ENCODE measurements around the gene SLC6A11. TPM values are rescaled to one million over a fixed set of nuclear protein-coding genes. Genes with fewer than 3 reads are reported as not detected.

SLC6A11 gene
- total RNA-seq, 2 experiments from 2014 or later: not detected

GRCh38 chr3:10778492-10779292 lies 37.3 kb upstream of the SLC6A11 start:
- no peaks in the 10 kb centered on the region for H3K36me3 Mint-ChIP-seq
- H3K27ac Mint-ChIP-seq: no peak overlapping the region
- no peaks in the 10 kb centered on the region for H3K9me3 Mint-ChIP-seq
- intact Hi-C loops (cut with micrococcal nuclease): no loop called here
- no peaks in the 10 kb centered on the region for H3K4me1 Mint-ChIP-seq (ENCODE audit: low read depth)
- DNase-seq: no peak
- ChIA-PET CTCF (interaction anchor here (0.6 kb wide), 1 partner anchor 77 kb away, joined by 3 read pairs; no protein-coding TSS in a partner anchor), POLR2A (no interaction called here)
- H3K27me3 Mint-ChIP-seq: peaks cover 26% of the 10 kb centered on the region
- H3K4me3 Mint-ChIP-seq: no peak overlapping the region

- ChIA-PET CTCF (no interaction called here), POLR2A (no interaction called here)
- H3K27ac Mint-ChIP-seq: no peak overlapping the region
- peaks cover 32% of the 10 kb centered on the region for H3K27me3 Mint-ChIP-seq
- intact Hi-C loops (cut with micrococcal nuclease): no loop called here
- H3K9me3 Mint-ChIP-seq: no peaks in the 10 kb centered on the region
- H3K4me3 Mint-ChIP-seq: no peak overlapping the region
- DNase-seq: no peak
- no peaks in the 10 kb centered on the region for H3K36me3 Mint-ChIP-seq
- no peaks in the 10 kb centered on the region for H3K4me1 Mint-ChIP-seq (ENCODE audit: low read depth)
Measured at GRCh38 chr3:10779293-10779805, 36.7 kb upstream of the SLC6A11 start.

GRCh38 chr3:10780243-10780642 lies 35.8 kb upstream of the SLC6A11 start:
- CTCF ChIA-PET: no interaction called here
- H3K27me3 Mint-ChIP-seq: peaks cover 36% of the 10 kb centered on the region
- no peaks in the 10 kb centered on the region for H3K9me3 Mint-ChIP-seq
- no peak for DNase-seq
- H3K36me3 Mint-ChIP-seq: no peaks in the 10 kb centered on the region
- intact Hi-C loops (cut with micrococcal nuclease): no loop called here
- H3K4me1 Mint-ChIP-seq (ENCODE audit: low read depth): no peaks in the 10 kb centered on the region
- POLR2A ChIA-PET: no interaction called here
- no peak overlapping the region for H3K4me3 Mint-ChIP-seq
- H3K27ac Mint-ChIP-seq: no peak overlapping the region

GRCh38 chr3:10780922-10781321 lies 35.1 kb upstream of the SLC6A11 start:
- Mint-ChIP-seq H3K4me1 (ENCODE audit: low read depth) (no peaks in the 10 kb centered on the region), H3K27me3 (peaks cover 36% of the 10 kb centered on the region), H3K36me3 (no peaks in the 10 kb centered on the region), H3K9me3 (no peaks in the 10 kb centered on the region), H3K4me3 (no peak overlapping the region), H3K27ac (no peak overlapping the region)
- POLR2A ChIA-PET: no interaction called here
- DNase-seq: no peak
- intact Hi-C loops (cut with micrococcal nuclease): no loop called here
- CTCF ChIA-PET: interaction anchor here (1.6 kb wide), 1 partner anchor 22 kb away, joined by 6 read pairs; no protein-coding TSS in a partner anchor

GRCh38 chr3:10781981-10782380 lies 34.0 kb upstream of the SLC6A11 start:
- no peak for DNase-seq
- Mint-ChIP-seq H3K27ac (no peak overlapping the region), H3K9me3 (no peaks in the 10 kb centered on the region), H3K27me3 (peaks cover 36% of the 10 kb centered on the region), H3K4me1 (ENCODE audit: low read depth) (no peaks in the 10 kb centered on the region), H3K36me3 (no peaks in the 10 kb centered on the region), H3K4me3 (no peak overlapping the region)
- ChIA-PET POLR2A (no interaction called here), CTCF (interaction anchor here (1.6 kb wide), 1 partner anchor 23 kb away, joined by 6 read pairs; no protein-coding TSS in a partner anchor)
- intact Hi-C loops (cut with micrococcal nuclease): no loop called here

GRCh38 chr3:10783360-10784351 lies 32.4 kb upstream of the SLC6A11 start:
- H3K36me3 Mint-ChIP-seq: no peaks in the 10 kb centered on the region
- no peak overlapping the region for H3K4me3 Mint-ChIP-seq
- peaks cover 30% of the 10 kb centered on the region for H3K27me3 Mint-ChIP-seq
- no peak overlapping the region for H3K27ac Mint-ChIP-seq
- intact Hi-C loops (cut with micrococcal nuclease): no loop called here
- DNase-seq: peak; percentile 31
- no peaks in the 10 kb centered on the region for H3K4me1 Mint-ChIP-seq (ENCODE audit: low read depth)
- CTCF ChIA-PET: interaction anchor here (0.6 to 1.0 kb wide), 12 partner anchors 8 to 310 kb away, joined by 3 to 11 read pairs (median 3); no protein-coding TSS in a partner anchor
- H3K9me3 Mint-ChIP-seq: no peaks in the 10 kb centered on the region
- POLR2A ChIA-PET: no interaction called here

GRCh38 chr3:10786640-10787039 lies 29.4 kb upstream of the SLC6A11 start:
- DNase-seq: no peak
- H3K27ac Mint-ChIP-seq: no peak overlapping the region
- no peaks in the 10 kb centered on the region for H3K36me3 Mint-ChIP-seq
- intact Hi-C loops (cut with micrococcal nuclease): no loop called here
- no peak overlapping the region for H3K4me3 Mint-ChIP-seq
- H3K9me3 Mint-ChIP-seq: no peaks in the 10 kb centered on the region
- peaks cover 19% of the 10 kb centered on the region for H3K27me3 Mint-ChIP-seq
- ChIA-PET POLR2A (no interaction called here), CTCF (interaction anchor here (0.6 kb wide), 1 partner anchor 1021 kb away, joined by 3 read pairs; no protein-coding TSS in a partner anchor)
- no peaks in the 10 kb centered on the region for H3K4me1 Mint-ChIP-seq (ENCODE audit: low read depth)

GRCh38 chr3:10788451-10788850 lies 27.6 kb upstream of the SLC6A11 start:
- ChIA-PET CTCF (no interaction called here), POLR2A (no interaction called here)
- no peak overlapping the region for H3K4me3 Mint-ChIP-seq
- H3K4me1 Mint-ChIP-seq (ENCODE audit: low read depth): no peaks in the 10 kb centered on the region
- no peaks in the 10 kb centered on the region for H3K9me3 Mint-ChIP-seq
- intact Hi-C loops (cut with micrococcal nuclease): no loop called here
- no peak for DNase-seq
- peaks cover 16% of the 10 kb centered on the region for H3K27me3 Mint-ChIP-seq
- H3K27ac Mint-ChIP-seq: no peak overlapping the region
- no peaks in the 10 kb centered on the region for H3K36me3 Mint-ChIP-seq

- H3K9me3 Mint-ChIP-seq: no peaks in the 10 kb centered on the region
- no peak for DNase-seq
- ChIA-PET CTCF (no interaction called here), POLR2A (no interaction called here)
- no peaks in the 10 kb centered on the region for H3K4me1 Mint-ChIP-seq (ENCODE audit: low read depth)
- H3K4me3 Mint-ChIP-seq: no peak overlapping the region
- H3K36me3 Mint-ChIP-seq: no peaks in the 10 kb centered on the region
- H3K27ac Mint-ChIP-seq: no peak overlapping the region
- H3K27me3 Mint-ChIP-seq: peaks cover 6% of the 10 kb centered on the region
- intact Hi-C loops (cut with micrococcal nuclease): no loop called here
Measured at GRCh38 chr3:10790713-10791112, 25.3 kb upstream of the SLC6A11 start.

GRCh38 chr3:10792208-10792607 lies 23.8 kb upstream of the SLC6A11 start:
- ChIA-PET POLR2A (no interaction called here), CTCF (interaction anchor here (0.6 kb wide), 1 partner anchor 9 kb away, joined by 4 read pairs; no protein-coding TSS in a partner anchor)
- Mint-ChIP-seq H3K9me3 (no peaks in the 10 kb centered on the region), H3K4me1 (ENCODE audit: low read depth) (no peaks in the 10 kb centered on the region), H3K4me3 (no peak overlapping the region), H3K27me3 (peaks cover 6% of the 10 kb centered on the region), H3K27ac (no peak overlapping the region), H3K36me3 (no peaks in the 10 kb centered on the region)
- intact Hi-C loops (cut with micrococcal nuclease): no loop called here
- DNase-seq: no peak

GRCh38 chr3:10798600-10799367 lies 17.2 kb upstream of the SLC6A11 start:
- no peaks in the 10 kb centered on the region for H3K9me3 Mint-ChIP-seq
- POLR2A ChIA-PET: no interaction called here
- CTCF ChIA-PET: interaction anchor here (1.1 kb wide), 1 partner anchor 40 kb away, joined by 3 read pairs; no protein-coding TSS in a partner anchor
- no peaks in the 10 kb centered on the region for H3K36me3 Mint-ChIP-seq
- no peak overlapping the region for H3K4me3 Mint-ChIP-seq
- no peak overlapping the region for H3K27ac Mint-ChIP-seq
- intact Hi-C loops (cut with micrococcal nuclease): no loop called here
- no peaks in the 10 kb centered on the region for H3K4me1 Mint-ChIP-seq (ENCODE audit: low read depth)
- DNase-seq: no peak
- H3K27me3 Mint-ChIP-seq: peaks cover 9% of the 10 kb centered on the region

Measured in activated CD4-positive, alpha-beta memory T cell treated with anti-CD3 and anti-CD28 coated beads for 36 hours (primary cell).